A549 (cell line): ENCODE results near the gene XPO1.

Experiments
- BHLHE40 ChIP-seq: IDR thresholded peaks from 2 replicates; pipeline ENCODE4 v1.6.1; 2012; ENCODE audit warnings: low read depth, low read length, inconsistent platforms
- CHD2 ChIP-seq: fragments of 150-350 bp; IDR thresholded peaks from 2 replicates; pipeline ENCODE4 v1.6.1; 2014; ENCODE audit warnings: low read length; ENCODE audit not compliant: partially characterized antibody
- EHF ChIP-seq: fragments of 250-450 bp; sonication (Bioruptor Pico); IDR thresholded peaks from 2 replicates; pipeline ENCODE4 v1.5.0; 2020; ENCODE audit warnings: mild to moderate bottlenecking
- EP300 ChIP-seq, 2 experiments: fragments of >200 bp; sonication (Bioruptor Twin); formaldehyde crosslinking; IDR thresholded peaks; 2 replicates in 1 of 2; 3 replicates in 1 of 2; pipeline ENCODE4 v1.6.1; 2016 to 2017
- HDAC2 ChIP-seq: fragments of 200-600 bp; sonication (generic); IDR thresholded peaks from 2 replicates; pipeline ENCODE4 v1.6.1; 2016
- KDM5A ChIP-seq: fragments of 200-600 bp; sonication (generic); IDR thresholded peaks from 2 replicates; pipeline ENCODE4 v1.6.1; 2016; ENCODE audit warnings: antibody characterized with exemption, mild to moderate bottlenecking
- MAZ ChIP-seq: fragments of 150-350 bp; IDR thresholded peaks from 2 replicates; pipeline ENCODE4 v1.6.1; 2014; ENCODE audit warnings: antibody characterized with exemption, low read depth, low read length, borderline replicate concordance
- POLR2AphosphoS2 ChIP-seq: conservative IDR thresholded peaks from 2 replicates; pipeline ENCODE4 v1.6.1; 2012; ENCODE audit warnings: low read length, improper control_type of control experiment, inconsistent platforms
- SREBF2 ChIP-seq: fragments of 450-650 bp; IDR thresholded peaks from 2 replicates; pipeline ENCODE4 v1.6.1; 2014; ENCODE audit warnings: mild to moderate bottlenecking, moderate library complexity
- ZC3H11A ChIP-seq: fragments of 450-650 bp; IDR thresholded peaks from 2 replicates; pipeline ENCODE4 v1.6.1; 2014; ENCODE audit warnings: antibody characterized with exemption, mild to moderate bottlenecking
- ZFP36 ChIP-seq: fragments of 450-650 bp; IDR thresholded peaks from 2 replicates; pipeline ENCODE4 v1.6.1; 2014; ENCODE audit warnings: borderline replicate concordance; ENCODE audit not compliant: partially characterized antibody
- TF ChIP-seq, protein P1 (sequence below): fragments of >200 bp; sonication (Bioruptor Twin); formaldehyde crosslinking; IDR thresholded peaks from 3 replicates; pipeline ENCODE4 v1.5.1; 2016
- TF ChIP-seq, protein P2 (sequence below): IDR thresholded peaks from 2 replicates; pipeline ENCODE4 v1.6.1; 2012
- TF ChIP-seq, protein P3 (sequence below): fragments of 200-600 bp; sonication (generic); IDR thresholded peaks from 2 replicates; pipeline ENCODE4 v1.6.1; 2016; ENCODE audit warnings: antibody characterized with exemption, mild to moderate bottlenecking, moderate library complexity

- TF ChIP-seq, protein P1, sequence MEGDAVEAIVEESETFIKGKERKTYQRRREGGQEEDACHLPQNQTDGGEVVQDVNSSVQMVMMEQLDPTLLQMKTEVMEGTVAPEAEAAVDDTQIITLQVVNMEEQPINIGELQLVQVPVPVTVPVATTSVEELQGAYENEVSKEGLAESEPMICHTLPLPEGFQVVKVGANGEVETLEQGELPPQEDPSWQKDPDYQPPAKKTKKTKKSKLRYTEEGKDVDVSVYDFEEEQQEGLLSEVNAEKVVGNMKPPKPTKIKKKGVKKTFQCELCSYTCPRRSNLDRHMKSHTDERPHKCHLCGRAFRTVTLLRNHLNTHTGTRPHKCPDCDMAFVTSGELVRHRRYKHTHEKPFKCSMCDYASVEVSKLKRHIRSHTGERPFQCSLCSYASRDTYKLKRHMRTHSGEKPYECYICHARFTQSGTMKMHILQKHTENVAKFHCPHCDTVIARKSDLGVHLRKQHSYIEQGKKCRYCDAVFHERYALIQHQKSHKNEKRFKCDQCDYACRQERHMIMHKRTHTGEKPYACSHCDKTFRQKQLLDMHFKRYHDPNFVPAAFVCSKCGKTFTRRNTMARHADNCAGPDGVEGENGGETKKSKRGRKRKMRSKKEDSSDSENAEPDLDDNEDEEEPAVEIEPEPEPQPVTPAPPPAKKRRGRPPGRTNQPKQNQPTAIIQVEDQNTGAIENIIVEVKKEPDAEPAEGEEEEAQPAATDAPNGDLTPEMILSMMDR: no peak
- TF ChIP-seq ZC3H11A: no peak
- no peak for TF ChIP-seq SREBF2
- no peak for TF ChIP-seq EP300 (IDR thresholded peaks at IDR 0.05)
- TF ChIP-seq BHLHE40: no peak
- no peak for TF ChIP-seq KDM5A
- no peak for TF ChIP-seq HDAC2
- TF ChIP-seq, protein P2, sequence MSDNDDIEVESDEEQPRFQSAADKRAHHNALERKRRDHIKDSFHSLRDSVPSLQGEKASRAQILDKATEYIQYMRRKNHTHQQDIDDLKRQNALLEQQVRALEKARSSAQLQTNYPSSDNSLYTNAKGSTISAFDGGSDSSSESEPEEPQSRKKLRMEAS: no peak
- TF ChIP-seq, protein P3, sequence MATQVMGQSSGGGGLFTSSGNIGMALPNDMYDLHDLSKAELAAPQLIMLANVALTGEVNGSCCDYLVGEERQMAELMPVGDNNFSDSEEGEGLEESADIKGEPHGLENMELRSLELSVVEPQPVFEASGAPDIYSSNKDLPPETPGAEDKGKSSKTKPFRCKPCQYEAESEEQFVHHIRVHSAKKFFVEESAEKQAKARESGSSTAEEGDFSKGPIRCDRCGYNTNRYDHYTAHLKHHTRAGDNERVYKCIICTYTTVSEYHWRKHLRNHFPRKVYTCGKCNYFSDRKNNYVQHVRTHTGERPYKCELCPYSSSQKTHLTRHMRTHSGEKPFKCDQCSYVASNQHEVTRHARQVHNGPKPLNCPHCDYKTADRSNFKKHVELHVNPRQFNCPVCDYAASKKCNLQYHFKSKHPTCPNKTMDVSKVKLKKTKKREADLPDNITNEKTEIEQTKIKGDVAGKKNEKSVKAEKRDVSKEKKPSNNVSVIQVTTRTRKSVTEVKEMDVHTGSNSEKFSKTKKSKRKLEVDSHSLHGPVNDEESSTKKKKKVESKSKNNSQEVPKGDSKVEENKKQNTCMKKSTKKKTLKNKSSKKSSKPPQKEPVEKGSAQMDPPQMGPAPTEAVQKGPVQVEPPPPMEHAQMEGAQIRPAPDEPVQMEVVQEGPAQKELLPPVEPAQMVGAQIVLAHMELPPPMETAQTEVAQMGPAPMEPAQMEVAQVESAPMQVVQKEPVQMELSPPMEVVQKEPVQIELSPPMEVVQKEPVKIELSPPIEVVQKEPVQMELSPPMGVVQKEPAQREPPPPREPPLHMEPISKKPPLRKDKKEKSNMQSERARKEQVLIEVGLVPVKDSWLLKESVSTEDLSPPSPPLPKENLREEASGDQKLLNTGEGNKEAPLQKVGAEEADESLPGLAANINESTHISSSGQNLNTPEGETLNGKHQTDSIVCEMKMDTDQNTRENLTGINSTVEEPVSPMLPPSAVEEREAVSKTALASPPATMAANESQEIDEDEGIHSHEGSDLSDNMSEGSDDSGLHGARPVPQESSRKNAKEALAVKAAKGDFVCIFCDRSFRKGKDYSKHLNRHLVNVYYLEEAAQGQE: no peak
- TF ChIP-seq POLR2AphosphoS2: no peak
- no peak for TF ChIP-seq CHD2
- TF ChIP-seq ZFP36: no peak
- no peak for TF ChIP-seq MAZ
- no peak for TF ChIP-seq EHF (CRISPR knock-in tag)
These were observed 105.2 kb downstream of the XPO1 start for GRCh38 chr2:61432990-61433389.
